GM23248 (cell line): ENCODE measurements around the gene KCNQ5.

Source experiments
- EZH2 ChIP-seq: fragments of 200-600 bp; sonication (generic); IDR thresholded peaks from 2 replicates; pipeline ENCODE4 v1.6.1; 2018; ENCODE audit warnings: antibody characterized with exemption, mild to moderate bottlenecking; ENCODE audit not compliant: insufficient read depth, poor library complexity, severe bottlenecking
- EZH2phosphoT487 ChIP-seq: fragments of 200-600 bp; sonication (generic); IDR thresholded peaks from 2 replicates; pipeline ENCODE4 v1.6.1; 2018; ENCODE audit warnings: antibody characterized with exemption, moderate library complexity, mild to moderate bottlenecking, low read depth; ENCODE audit not compliant: insufficient read depth

GRCh38 chr6:73236144-73236750 is 614.4 kb downstream of the KCNQ5 start:
- TF ChIP-seq EZH2phosphoT487 (no peak), EZH2 (no peak)
